ENCODE measurements around the gene SPDYE1. TPM values are rescaled to one million over a fixed set of nuclear protein-coding genes. Genes with fewer than 3 reads are reported as not detected.

The SPDYE1 gene
- total RNA-seq, 1 donor from 2014 or later: not detected

- DNase-seq (ENCODE audit: low spot score in 2 of 2, unreplicated experiment in 2 of 2): peak; percentile 76 to 89
- Mint-ChIP-seq H3K27ac (peak within 1 kb of the TSS; percentile 92), H3K27me3 (ENCODE audit: low read depth) (peaks cover 3% of the 10 kb centered on the region), H3K4me3 (peak within 1 kb of the TSS; percentile 79), H3K36me3 (no peaks in the 10 kb centered on the region), H3K4me1 (peaks cover 20% of the 10 kb centered on the region), H3K9me3 (no peaks in the 10 kb centered on the region)
- TF ChIP-seq CTCF (IDR thresholded peaks at IDR 0.05; ENCODE audit: unreplicated experiment): no peak
Measured at GRCh38 chr7:44044315-44045225, 46.9 kb downstream of the SPDYE1 start, which contains the start of gene DBNL. Gene DBNL (plus strand): TSS chr7:44044702. CDS start chr7:44044738, 36 bp downstream.

GRCh38 chr7:44045226-44046014 is 47.7 kb downstream of the SPDYE1 start:
- Mint-ChIP-seq H3K4me3 (peak overlapping the region; percentile 79), H3K27me3 (ENCODE audit: low read depth) (peaks cover 3% of the 10 kb centered on the region), H3K4me1 (peaks cover 20% of the 10 kb centered on the region), H3K27ac (peak overlapping the region; percentile 71), H3K9me3 (no peaks in the 10 kb centered on the region), H3K36me3 (no peaks in the 10 kb centered on the region)
- no peak for TF ChIP-seq CTCF (IDR thresholded peaks at IDR 0.05; ENCODE audit: unreplicated experiment)
- DNase-seq (ENCODE audit: low spot score in 2 of 2, unreplicated experiment in 2 of 2): no peak

GRCh38 chr7:44046321-44047061 is 48.8 kb downstream of the SPDYE1 start:
- Mint-ChIP-seq H3K4me1 (peaks cover 17% of the 10 kb centered on the region), H3K36me3 (no peaks in the 10 kb centered on the region), H3K27me3 (ENCODE audit: low read depth) (peaks cover 2% of the 10 kb centered on the region), H3K9me3 (no peaks in the 10 kb centered on the region), H3K27ac (no peak overlapping the region), H3K4me3 (peak overlapping the region; percentile 79)
- DNase-seq (ENCODE audit: low spot score in 2 of 2, unreplicated experiment in 2 of 2): no peak
- no peak for TF ChIP-seq CTCF (IDR thresholded peaks at IDR 0.05; ENCODE audit: unreplicated experiment)

- Mint-ChIP-seq H3K9me3 (no peaks in the 10 kb centered on the region), H3K27ac (no peak overlapping the region), H3K4me3 (no peak overlapping the region), H3K4me1 (peaks cover 17% of the 10 kb centered on the region), H3K27me3 (ENCODE audit: low read depth) (no peaks in the 10 kb centered on the region), H3K36me3 (peaks cover 10% of the 10 kb centered on the region)
- DNase-seq (ENCODE audit: low spot score in 2 of 2, unreplicated experiment in 2 of 2): no peak
- no peak for TF ChIP-seq CTCF (IDR thresholded peaks at IDR 0.05; ENCODE audit: unreplicated experiment)
Measured at GRCh38 chr7:44048031-44048795, 50.5 kb downstream of the SPDYE1 start.

Data from mesothelial cell of epicardium (in vitro differentiated cells).